DND-41 (cell line): ENCODE results near the gene DSCAML1.

ENCODE experiments used
- ATAC-seq: fragments of 200-7000 bp; cut with Tn5 transposase; 3 replicates; pipeline ENCODE4 v1.9.1; 2021; ENCODE audit warnings: low read depth; ENCODE audit not compliant: insufficient read depth
- DNase-seq: peaks from one replicate; pipeline ENCODE4 v3.0.0-alpha.2; 2020
- H2AFZ ChIP-seq: 2 replicates; pipeline ENCODE4 v1.6.0; 2012; ENCODE audit warnings: low read depth, low read length
- H3K27ac ChIP-seq: 2 replicates; pipeline ENCODE4 v1.5.1; 2012; ENCODE audit warnings: low read length, inconsistent platforms
- H3K27me3 ChIP-seq: fragments of 200-600 bp; sonication (generic); 2 replicates; pipeline ENCODE4 v1.6.0; 2012; ENCODE audit warnings: low read length, mild to moderate bottlenecking, inconsistent platforms; ENCODE audit not compliant: insufficient read depth, poor library complexity
- H3K36me3 ChIP-seq: 2 replicates; pipeline ENCODE4 v1.5.1; 2012; ENCODE audit warnings: low read length, inconsistent platforms; ENCODE audit not compliant: insufficient read depth
- H3K4me1 ChIP-seq: 2 replicates; pipeline ENCODE4 v1.5.1; 2012; ENCODE audit warnings: mild to moderate bottlenecking, low read length; ENCODE audit not compliant: insufficient read depth
- H3K4me2 ChIP-seq: 2 replicates; pipeline ENCODE4 v1.6.0; 2012; ENCODE audit warnings: mild to moderate bottlenecking, moderate library complexity, low read length, inconsistent platforms; ENCODE audit not compliant: insufficient read depth
- H3K4me3 ChIP-seq, 2 experiments: fragments of 200-600 bp in 1 of 2; shearing (Covaris generic) in 1 of 2; 2 replicates each; pipeline ENCODE4 v1.5.1; 2012 to 2016; ENCODE audit warnings: inconsistent platforms in 2 of 2, low read length in 2 of 2, mild to moderate bottlenecking in 2 of 2, low read depth in 1 of 2, moderate library complexity in 1 of 2
- H3K79me2 ChIP-seq: 2 replicates; pipeline ENCODE4 v1.6.0; 2012; ENCODE audit warnings: low read length, inconsistent platforms; ENCODE audit not compliant: insufficient read depth
- H3K9ac ChIP-seq: 2 replicates; pipeline ENCODE4 v1.6.0; 2012; ENCODE audit warnings: low read depth, mild to moderate bottlenecking, inconsistent platforms, low read length, moderate library complexity
- H3K9me3 ChIP-seq: 2 replicates; pipeline ENCODE4 v1.5.1; 2012; ENCODE audit warnings: low read length, moderate library complexity, mild to moderate bottlenecking, inconsistent platforms; ENCODE audit not compliant: insufficient read depth, severe bottlenecking
- H4K20me1 ChIP-seq: 2 replicates; pipeline ENCODE4 v1.6.0; 2012; ENCODE audit warnings: low read length; ENCODE audit not compliant: insufficient read depth
- EZH2 ChIP-seq: IDR thresholded peaks from 3 replicates; pipeline ENCODE4 v1.6.1; 2012; ENCODE audit warnings: borderline replicate concordance, low read depth, mild to moderate bottlenecking, moderate library complexity, low read length, inconsistent platforms; ENCODE audit not compliant: severe bottlenecking
- TF ChIP-seq, protein P1 (sequence below): IDR thresholded peaks from 2 replicates; pipeline ENCODE4 v1.5.1; 2012; ENCODE audit warnings: borderline replicate concordance, low read length, moderate library complexity, mild to moderate bottlenecking; ENCODE audit not compliant: poor library complexity, severe bottlenecking; ENCODE audit errors: extremely low read depth

Gene DSCAML1

DNA sequence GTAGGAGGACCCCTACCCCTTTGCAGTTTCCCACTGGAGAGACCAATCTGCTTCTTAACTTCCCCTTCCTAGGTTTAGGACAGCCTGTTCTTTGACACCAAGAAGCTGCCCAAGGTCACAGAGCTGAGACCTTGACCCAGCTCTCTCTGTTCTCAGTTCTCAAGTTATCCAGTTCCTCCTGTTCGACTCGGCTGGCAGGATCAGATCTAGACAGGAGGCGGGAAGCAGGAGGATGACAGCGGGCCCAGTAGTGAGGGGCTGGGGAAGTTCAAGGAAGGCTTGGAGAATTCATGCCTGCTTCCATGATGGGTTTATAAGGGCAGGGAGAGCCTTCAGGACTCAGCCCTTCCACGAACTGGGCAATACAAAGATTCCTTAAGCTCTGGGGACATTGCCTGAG is 210.6 kb downstream of the DSCAML1 start:
- Histone ChIP-seq H3K9me3 (no peaks in the 10 kb centered on the region), H3K27me3 (no peaks in the 10 kb centered on the region), H3K4me1 (no peaks in the 10 kb centered on the region), H3K36me3 (no peaks in the 10 kb centered on the region), H3K9ac (no peak overlapping the region), H3K4me3 (no peak overlapping the region), H2AFZ (no peak overlapping the region), H3K4me2 (no peak overlapping the region), H3K27ac (no peak overlapping the region), H3K79me2 (no peaks in the 10 kb centered on the region), H4K20me1 (peaks cover 29% of the 10 kb centered on the region)
- ATAC-seq (no peak), DNase-seq (no peak)
- TF ChIP-seq, protein P1, sequence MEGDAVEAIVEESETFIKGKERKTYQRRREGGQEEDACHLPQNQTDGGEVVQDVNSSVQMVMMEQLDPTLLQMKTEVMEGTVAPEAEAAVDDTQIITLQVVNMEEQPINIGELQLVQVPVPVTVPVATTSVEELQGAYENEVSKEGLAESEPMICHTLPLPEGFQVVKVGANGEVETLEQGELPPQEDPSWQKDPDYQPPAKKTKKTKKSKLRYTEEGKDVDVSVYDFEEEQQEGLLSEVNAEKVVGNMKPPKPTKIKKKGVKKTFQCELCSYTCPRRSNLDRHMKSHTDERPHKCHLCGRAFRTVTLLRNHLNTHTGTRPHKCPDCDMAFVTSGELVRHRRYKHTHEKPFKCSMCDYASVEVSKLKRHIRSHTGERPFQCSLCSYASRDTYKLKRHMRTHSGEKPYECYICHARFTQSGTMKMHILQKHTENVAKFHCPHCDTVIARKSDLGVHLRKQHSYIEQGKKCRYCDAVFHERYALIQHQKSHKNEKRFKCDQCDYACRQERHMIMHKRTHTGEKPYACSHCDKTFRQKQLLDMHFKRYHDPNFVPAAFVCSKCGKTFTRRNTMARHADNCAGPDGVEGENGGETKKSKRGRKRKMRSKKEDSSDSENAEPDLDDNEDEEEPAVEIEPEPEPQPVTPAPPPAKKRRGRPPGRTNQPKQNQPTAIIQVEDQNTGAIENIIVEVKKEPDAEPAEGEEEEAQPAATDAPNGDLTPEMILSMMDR, result no peak
- TF ChIP-seq EZH2, result no peak

DNA sequence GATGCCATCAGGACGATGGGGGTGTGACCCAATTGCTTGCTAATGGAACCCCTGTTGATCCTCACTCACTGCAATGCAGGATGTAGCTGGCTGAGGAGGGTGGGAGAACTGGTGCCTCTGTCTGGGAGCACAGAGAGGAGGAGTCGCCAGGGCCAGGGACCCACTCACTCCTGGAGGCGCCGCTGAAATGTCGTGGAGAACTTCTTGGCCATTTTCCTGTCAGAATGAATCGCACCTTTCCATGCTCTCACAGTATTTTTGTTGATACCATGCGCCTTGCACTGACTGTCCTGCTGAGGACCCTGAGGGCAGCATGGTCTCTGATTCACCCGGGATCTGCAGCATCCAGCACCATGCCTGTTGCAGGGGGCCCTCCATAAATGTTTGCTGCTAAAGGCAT is 211.4 kb downstream of the DSCAML1 start:
- H4K20me1 ChIP-seq, result peaks cover 25% of the 10 kb centered on the region
- H3K9me3 ChIP-seq, result no peaks in the 10 kb centered on the region
- H3K27me3 ChIP-seq, result no peaks in the 10 kb centered on the region
- H3K36me3 ChIP-seq, result no peaks in the 10 kb centered on the region
- no peak overlapping the region for H3K4me3 ChIP-seq
- TF ChIP-seq EZH2, result no peak
- TF ChIP-seq, protein P1, result no peak
- DNase-seq, result no peak
- ATAC-seq, result no peak
- H3K79me2 ChIP-seq, result no peaks in the 10 kb centered on the region
- no peak overlapping the region for H3K4me2 ChIP-seq
- H2AFZ ChIP-seq, result no peak overlapping the region
- no peak overlapping the region for H3K9ac ChIP-seq
- H3K27ac ChIP-seq, result no peak overlapping the region
- H3K4me1 ChIP-seq, result no peaks in the 10 kb centered on the region

DNA sequence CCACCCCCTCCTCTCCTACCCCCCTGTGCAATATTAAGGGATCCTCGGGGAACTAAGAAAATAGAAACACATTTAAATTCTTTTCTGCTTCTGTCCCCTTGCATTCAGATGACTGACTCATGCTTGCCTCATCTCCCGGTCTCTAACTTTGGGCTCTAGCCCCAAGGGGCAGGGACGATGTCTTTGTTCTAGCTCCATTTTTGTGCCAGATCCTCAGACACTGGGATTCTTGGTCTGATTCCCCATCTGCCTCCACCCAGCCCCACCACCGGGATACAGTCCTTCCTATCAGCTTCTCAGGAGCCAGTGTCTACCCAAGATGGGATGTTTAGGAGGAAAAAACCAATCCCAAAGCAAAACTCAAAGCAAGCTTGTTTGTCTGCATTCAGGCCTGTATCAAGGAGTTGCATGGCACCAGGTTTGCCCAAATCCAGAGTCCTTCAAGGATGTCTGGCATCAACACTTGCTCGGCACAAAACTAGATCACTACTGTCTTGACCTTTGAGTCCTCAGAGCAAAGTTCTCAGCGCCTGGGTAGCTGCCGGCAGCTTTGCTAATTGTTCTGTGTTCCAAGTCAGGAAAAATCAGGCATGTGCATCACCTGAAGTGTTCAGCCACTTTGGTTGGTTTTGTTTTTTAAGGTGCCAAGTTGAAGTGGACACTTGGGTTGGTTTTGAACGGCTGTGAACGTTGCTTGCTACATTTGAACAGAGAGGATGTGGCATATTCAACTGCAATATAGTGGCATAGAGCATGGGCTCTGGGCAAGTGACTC is 212.8 kb downstream of the DSCAML1 start:
- no peaks in the 10 kb centered on the region for H3K27me3 ChIP-seq
- no peaks in the 10 kb centered on the region for H3K4me1 ChIP-seq
- no peak overlapping the region for H3K9ac ChIP-seq
- no peak overlapping the region for H3K4me2 ChIP-seq
- H4K20me1 ChIP-seq, result peaks cover 24% of the 10 kb centered on the region
- no peaks in the 10 kb centered on the region for H3K36me3 ChIP-seq
- no peak for ATAC-seq
- DNase-seq, result no peak
- H3K4me3 ChIP-seq, result no peak overlapping the region
- TF ChIP-seq, protein P1, result no peak
- no peak for TF ChIP-seq EZH2
- no peaks in the 10 kb centered on the region for H3K9me3 ChIP-seq
- H3K27ac ChIP-seq, result no peak overlapping the region
- H2AFZ ChIP-seq, result no peak overlapping the region
- H3K79me2 ChIP-seq, result no peaks in the 10 kb centered on the region
